ENCODE measurements around the gene RNF10. TPM values are rescaled to one million over a fixed set of nuclear protein-coding genes. Genes with fewer than 3 reads are reported as not detected.

RNF10 gene
- total RNA-seq, 4 donors from 2014 or later: 220 to 375 (median 305) TPM

DNA sequence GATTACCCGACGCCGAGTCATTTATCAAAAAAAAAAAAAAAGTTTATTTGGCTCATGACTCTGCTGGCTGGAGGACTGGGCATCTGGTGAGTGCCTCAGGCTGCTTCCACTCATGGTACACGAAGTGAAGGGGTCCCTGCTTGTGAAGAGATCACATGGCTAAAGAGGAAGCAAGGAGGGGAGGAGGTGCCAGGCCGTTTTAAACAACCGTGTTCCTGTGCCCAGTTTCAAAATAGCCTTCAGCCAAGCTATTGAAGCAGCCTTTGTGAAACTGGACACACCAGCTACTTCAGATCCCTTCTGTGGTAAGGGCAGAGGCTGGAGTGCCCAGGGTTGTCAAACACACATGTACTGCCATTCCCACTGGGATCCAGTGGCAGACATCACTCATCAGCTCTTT lies 39.4 kb downstream of the RNF10 start:
- H3K36me3 ChIP-seq: peaks cover 0 to 100% (median 0%) of the 10 kb centered on the region in 3 donors
- H3K4me3 ChIP-seq: no peak overlapping the region
- DNase-seq: no peak

DNA sequence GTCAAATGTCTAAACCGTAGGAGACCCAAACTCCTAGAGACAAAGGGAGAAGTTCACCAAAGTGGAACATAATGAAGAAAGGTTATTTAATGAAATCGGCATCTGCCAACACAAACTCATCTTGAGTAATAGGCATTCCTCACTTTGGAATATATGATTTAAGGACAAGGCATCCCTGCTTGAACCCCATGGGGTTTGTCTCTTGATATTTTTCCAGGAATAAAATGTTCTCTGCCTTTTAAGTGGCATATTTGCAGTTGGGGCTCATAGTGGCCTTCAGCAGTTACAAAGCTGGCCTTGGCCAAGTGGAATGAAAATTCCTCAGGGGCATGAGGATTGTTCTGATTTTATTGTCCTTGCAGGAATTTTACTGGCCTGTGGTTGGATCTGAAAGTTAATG lies 40.0 kb downstream of the RNF10 start:
- no peak for DNase-seq
- no peak overlapping the region for H3K4me3 ChIP-seq
- H3K27ac ChIP-seq: no peak overlapping the region
- TF ChIP-seq, protein P1, sequence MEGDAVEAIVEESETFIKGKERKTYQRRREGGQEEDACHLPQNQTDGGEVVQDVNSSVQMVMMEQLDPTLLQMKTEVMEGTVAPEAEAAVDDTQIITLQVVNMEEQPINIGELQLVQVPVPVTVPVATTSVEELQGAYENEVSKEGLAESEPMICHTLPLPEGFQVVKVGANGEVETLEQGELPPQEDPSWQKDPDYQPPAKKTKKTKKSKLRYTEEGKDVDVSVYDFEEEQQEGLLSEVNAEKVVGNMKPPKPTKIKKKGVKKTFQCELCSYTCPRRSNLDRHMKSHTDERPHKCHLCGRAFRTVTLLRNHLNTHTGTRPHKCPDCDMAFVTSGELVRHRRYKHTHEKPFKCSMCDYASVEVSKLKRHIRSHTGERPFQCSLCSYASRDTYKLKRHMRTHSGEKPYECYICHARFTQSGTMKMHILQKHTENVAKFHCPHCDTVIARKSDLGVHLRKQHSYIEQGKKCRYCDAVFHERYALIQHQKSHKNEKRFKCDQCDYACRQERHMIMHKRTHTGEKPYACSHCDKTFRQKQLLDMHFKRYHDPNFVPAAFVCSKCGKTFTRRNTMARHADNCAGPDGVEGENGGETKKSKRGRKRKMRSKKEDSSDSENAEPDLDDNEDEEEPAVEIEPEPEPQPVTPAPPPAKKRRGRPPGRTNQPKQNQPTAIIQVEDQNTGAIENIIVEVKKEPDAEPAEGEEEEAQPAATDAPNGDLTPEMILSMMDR (IDR thresholded peaks at IDR 0.05): no peak
- no peak for TF ChIP-seq POLR2A (IDR thresholded peaks at IDR 0.05)
- peaks cover 0 to 100% (median 0%) of the 10 kb centered on the region in 3 donors for H3K36me3 ChIP-seq
- H3K4me1 ChIP-seq: no peaks in the 10 kb centered on the region
- H3K9me3 ChIP-seq: no peaks in the 10 kb centered on the region
- H3K27me3 ChIP-seq: no peaks in the 10 kb centered on the region

More for the DNA sequence above, 39.4 kb downstream of the RNF10 start:
- H3K9me3 ChIP-seq: no peaks in the 10 kb centered on the region
- no peaks in the 10 kb centered on the region for H3K4me1 ChIP-seq
- no peaks in the 10 kb centered on the region for H3K27me3 ChIP-seq
- no peak overlapping the region for H3K27ac ChIP-seq
- TF ChIP-seq POLR2A (IDR thresholded peaks at IDR 0.05): no peak
- TF ChIP-seq, protein P1 (IDR thresholded peaks at IDR 0.05): no peak

DNA sequence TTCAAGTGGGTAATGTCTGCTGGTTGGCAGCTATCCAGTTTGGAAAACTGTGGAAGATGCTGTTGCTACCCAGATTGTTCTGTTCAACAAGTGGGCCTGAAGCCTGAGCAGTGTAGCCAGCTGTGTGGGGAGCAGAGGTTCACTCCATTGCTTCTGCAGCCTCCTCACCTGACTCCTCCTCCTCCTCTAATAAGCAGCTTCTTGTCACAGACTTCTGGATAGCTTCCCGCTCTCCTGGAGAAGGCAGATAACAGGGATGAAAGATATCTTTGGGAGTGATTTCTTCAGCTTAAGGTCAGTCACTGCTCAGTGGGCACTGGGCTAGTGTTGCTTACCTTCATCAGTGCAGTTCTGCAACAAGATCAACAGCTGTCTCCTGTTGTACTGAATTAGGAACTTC lies 45.0 kb downstream of the RNF10 start:
- no peak overlapping the region for H3K27ac ChIP-seq
- TF ChIP-seq, protein P1 (IDR thresholded peaks at IDR 0.05): no peak
- no peak for TF ChIP-seq POLR2A (IDR thresholded peaks at IDR 0.05)
- peaks cover 0 to 57% (median 0%) of the 10 kb centered on the region in 3 donors for H3K36me3 ChIP-seq

DNA sequence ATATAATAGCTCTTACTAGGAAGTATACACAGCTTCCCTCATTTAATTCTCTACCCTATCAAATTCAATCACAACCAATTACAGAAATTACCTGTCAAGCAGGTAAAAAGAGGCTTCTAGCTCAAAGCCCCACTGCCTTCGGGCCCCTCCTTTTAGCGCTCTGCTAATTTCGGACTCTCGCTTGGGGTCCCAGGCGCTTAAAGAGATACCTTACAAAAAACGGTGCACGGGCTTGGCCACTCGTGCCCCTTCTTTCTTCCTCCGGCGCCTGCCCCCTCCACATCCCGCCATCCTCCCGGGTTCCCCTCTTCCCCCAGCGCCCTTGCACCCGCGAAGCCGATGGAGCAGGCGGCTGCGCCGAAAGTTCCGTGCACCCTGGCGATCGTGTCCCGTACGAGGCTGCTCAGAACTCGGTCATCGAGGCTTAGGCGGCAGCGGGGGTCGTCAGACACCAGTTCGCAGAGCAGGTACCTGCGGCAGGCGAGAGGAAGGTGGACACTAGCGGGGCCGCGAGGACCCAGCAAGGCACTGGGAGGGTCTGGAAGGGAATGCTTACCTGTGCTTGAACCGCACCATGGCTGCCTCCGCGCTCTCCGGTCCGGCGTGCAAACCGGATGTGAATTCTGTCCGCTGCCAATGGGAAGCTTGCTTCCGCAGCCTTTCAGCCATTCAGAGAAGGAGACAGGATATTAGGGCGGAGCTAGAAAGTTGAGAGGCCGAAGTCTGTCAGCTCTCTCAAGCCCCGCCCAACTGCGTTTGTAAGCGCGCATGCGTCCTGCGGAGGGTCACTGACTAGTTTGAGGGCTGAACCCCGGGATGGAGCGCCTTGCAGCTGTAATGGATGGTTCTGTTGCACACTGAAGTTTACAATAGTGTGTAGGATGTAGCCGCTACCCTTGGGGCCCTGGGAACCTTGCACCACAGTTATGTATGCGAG lies 46.9 kb downstream of the RNF10 start, which contains the start of gene POP5:
TSS of gene POP5 (minus strand) at position 616 of the 937 bp plus-strand sequence. CDS start at position 576, 40 bp downstream.
- TF ChIP-seq, protein P1 (IDR thresholded peaks at IDR 0.05): no peak
- peak; percentile 69 to 79 for TF ChIP-seq POLR2A (IDR thresholded peaks at IDR 0.05)
- peak; percentile 96 to 99 (median 98) for DNase-seq
- H3K36me3 ChIP-seq: peaks cover 0 to 38% (median 0%) of the 10 kb centered on the region in 3 donors

More for the DNA sequence above, 45.0 kb downstream of the RNF10 start:
- no peak for DNase-seq
- Histone ChIP-seq H3K4me1 (peaks cover 0 to 27% (median 4%) of the 10 kb centered on the region in 4 donors), H3K4me3 (no peak overlapping the region), H3K9me3 (no peaks in the 10 kb centered on the region), H3K27me3 (no peaks in the 10 kb centered on the region)

DNA sequence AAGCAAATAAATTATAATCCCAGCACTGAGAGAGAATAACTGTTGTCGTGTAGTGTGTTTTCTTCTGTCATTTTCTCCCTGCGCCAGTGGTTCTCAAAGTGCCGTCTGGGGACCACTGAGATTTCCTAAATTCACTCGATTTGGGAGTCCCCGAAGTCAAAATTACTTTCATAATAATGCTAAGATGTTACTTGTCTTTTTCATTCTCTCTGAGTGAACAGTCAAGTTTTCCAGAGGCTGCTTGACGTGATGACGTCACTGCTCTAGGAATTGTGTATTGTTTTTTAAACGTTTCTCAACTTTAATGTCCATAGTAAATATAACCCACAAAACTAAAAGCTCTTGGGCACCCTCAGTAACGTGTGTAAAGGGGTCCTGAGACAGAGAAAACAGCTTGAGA lies 47.8 kb downstream of the RNF10 start:
- Histone ChIP-seq H3K27ac (peak overlapping the region; percentile 44 to 86 (median 67)), H3K4me3 (peak overlapping the region; percentile 79 to 90 (median 84))
- TF ChIP-seq, protein P1 (IDR thresholded peaks at IDR 0.05): no peak
- no peak for TF ChIP-seq POLR2A (IDR thresholded peaks at IDR 0.05)

More for the DNA sequence above, 46.9 kb downstream of the RNF10 start, which contains the start of gene POP5:
- H3K27ac ChIP-seq: peak within 1 kb of the TSS; percentile 59 to 86 (median 74)
- H3K27me3 ChIP-seq: no peaks in the 10 kb centered on the region
- H3K4me1 ChIP-seq: peaks cover 0 to 27% (median 10%) of the 10 kb centered on the region in 4 donors
- H3K4me3 ChIP-seq: peak within 1 kb of the TSS; percentile 79 to 90 (median 84)
- no peaks in the 10 kb centered on the region for H3K9me3 ChIP-seq

More for the DNA sequence above, 47.8 kb downstream of the RNF10 start:
- DNase-seq: no peak
- Histone ChIP-seq H3K4me1 (peaks cover 0 to 27% (median 10%) of the 10 kb centered on the region in 4 donors), H3K9me3 (no peaks in the 10 kb centered on the region), H3K36me3 (peaks cover 0 to 29% (median 0%) of the 10 kb centered on the region in 3 donors), H3K27me3 (no peaks in the 10 kb centered on the region)

All from Peyer's patch (tissue), 4 donors.